ENCODE measurements around the gene NOL8.

NOL8 gene

DNA sequence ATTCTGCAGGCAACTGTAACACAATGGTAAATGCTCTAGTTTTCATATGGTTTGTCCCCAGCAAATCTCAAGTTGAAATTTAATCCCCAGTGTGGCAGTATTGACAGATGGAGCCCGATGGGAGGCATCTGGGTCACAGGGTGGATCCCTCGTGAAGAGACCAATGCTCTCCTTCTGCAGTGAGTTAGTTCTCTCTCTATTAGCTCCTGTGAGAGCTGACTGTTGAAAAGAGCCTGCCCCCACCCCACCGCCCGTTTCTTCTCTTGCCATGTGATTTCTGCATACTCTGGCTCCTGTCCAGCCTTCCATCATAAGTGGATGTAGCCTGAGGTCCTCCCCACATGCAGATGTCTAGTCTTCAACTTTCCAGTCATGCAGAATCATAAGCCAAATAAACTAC is 58.7 kb downstream of the NOL8 start:
- DNase-seq (ENCODE audit: low read depth): no peak

DNA sequence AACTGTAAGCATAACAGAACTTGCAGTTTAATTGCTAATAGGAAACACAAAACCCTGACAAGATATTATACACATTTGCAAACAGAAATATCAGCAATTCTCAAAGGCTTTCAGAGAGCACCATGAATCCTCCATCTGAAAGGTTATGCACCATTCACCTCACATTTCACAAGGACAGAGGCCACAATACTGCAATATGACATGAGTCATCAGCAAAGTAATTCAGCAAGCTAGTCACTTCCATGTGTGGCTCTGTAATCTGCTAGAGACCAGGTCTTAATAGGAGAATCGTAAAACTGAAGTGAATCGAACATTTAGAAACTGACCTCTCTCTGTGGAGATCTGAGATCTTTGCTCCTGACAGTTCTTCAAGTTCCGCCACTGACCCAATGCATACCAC is 60.0 kb downstream of the NOL8 start:
- DNase-seq (ENCODE audit: low read depth): no peak

DNA sequence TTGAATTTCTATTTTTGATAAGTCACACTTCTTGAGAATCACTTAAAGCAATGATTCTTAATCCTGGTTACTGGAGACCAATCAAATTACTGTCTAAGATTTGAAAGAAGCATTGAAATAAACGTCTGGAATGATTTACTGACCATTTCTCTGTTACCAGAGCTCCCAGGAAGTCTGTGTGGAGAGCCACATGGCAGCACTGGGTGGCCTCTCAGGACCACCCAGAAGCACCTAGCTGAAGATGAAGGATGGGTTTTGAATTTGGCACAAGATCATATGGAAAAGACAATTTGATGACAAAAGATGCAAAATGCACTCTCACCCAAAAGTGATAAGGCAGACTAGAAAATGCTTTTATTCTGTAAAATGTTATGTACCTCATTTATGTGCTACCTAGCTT is 62.0 kb downstream of the NOL8 start:
- no peak for DNase-seq (ENCODE audit: low read depth)

DNA sequence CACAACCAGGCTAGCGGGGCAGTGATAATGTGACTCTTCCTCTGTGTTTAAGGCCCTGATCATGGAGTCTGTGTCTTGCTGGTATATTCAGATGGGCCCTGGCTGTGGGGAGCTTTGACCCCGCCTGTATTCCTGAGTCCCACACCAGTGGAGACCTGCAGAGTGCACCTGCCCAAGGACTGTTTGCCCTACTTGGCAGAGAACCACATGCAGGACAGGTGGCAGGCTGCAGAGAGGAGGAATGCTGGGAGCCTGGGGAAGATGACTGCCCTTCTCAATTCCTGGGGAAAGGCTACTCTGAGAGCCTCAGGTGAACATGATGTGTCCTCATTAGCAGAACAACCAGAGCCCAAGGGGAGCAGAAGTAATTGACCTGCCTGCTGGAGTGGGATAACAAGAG is 67.8 kb downstream of the NOL8 start:
- no peak for DNase-seq (ENCODE audit: low read depth)

DNA sequence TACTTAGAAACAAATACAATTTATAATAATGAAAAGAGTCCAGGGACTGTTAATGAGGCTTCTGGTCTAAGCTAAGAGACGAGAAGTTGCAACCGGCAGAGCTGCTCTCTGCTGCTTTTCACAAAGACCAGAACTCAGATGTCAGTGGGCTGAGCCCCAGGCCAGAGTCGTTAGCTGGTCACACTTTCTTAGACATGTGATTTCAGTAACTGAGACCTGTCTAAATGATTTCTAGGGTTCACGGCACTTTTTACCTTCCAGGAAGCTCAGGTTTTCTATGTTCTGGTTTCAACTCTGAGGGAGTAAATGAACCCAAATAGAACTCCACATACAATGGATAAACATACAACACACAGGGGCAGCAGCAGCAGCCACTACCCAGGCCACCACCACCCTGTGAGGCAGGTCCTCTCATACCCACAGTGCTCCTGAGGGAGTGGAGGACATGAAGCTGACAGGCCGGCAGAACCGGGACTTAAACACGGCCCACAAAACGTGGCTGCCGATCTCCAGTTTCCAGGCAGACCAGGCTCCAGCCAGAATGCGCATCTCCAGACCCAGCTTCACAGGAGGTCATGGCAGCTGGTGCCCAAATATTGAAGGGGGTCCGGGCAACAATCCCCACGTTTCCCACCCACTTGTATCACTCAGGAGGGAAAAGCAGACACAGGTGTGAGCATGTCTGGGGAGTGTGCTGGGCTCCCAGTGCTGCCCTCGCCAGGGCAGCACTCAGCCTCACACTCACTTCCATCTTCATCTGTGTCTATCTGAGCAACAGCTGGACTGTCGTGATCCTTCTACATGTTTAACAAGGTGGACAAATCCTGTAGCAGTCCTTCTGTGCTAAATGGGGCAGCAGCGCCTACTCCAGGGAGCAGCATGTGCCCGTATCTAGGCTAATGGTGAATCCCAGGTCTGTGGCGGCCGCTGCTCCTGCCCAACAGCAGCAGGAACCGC is 70.5 kb downstream of the NOL8 start:
- DNase-seq (ENCODE audit: low read depth): no peak

DNA sequence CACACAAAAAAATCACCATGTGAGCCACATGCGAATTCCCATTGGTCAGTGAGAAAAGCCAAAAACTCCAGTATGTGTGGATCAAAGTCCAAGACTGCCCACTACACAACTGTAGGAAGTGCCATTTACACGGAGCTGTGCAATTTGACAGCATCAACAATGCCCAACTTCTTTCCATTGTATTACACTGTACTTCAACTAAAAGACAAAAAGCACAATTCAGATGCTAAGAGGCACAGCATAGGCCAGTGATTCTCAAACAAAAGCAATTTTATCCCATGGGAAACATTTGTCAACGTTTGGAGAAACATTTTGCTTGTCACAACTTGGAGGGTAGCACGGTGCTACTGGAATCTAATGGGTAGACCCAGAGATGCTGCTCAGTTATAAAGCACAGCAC is 71.5 kb downstream of the NOL8 start:
- DNase-seq (ENCODE audit: low read depth): no peak

DNA sequence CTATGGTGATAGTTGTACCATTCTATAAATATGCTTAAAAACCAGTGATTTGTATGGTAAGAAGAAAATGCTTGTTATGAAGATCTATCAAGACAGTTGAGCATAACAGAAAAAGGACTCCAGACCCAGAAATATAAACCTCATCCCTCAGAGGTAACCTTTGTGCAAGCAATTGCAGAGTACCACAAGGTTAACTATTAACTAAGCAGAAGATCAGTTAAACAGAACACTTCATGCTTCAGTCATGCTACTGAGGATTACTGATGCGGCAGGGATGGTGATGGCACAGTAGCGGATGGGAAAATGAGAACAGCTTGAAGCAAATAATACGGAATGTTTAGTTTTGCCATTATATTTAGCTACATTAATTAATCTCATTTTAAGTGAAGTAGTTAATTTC is 77.2 kb downstream of the NOL8 start:
- DNase-seq (ENCODE audit: low read depth): no peak

Data from stimulated activated CD8-positive, alpha-beta memory T cell treated with anti-CD3 and anti-CD28 coated beads, Interleukin-15, amount 100 ng/mL, for 24 hours (primary cell).